ENCODE results near the gene CCNQ.

CCNQ gene

GRCh38 chrX:153568451-153569011, 30.4 kb downstream of the CCNQ start:
- no peak for DNase-seq

GRCh38 chrX:153565996-153566580, 32.9 kb downstream of the CCNQ start:
- no peak for DNase-seq

GRCh38 chrX:153564047-153564606, 34.8 kb downstream of the CCNQ start:
- no peak for DNase-seq

- DNase-seq, result no peak
These were observed 36.4 kb downstream of the CCNQ start for GRCh38 chrX:153562546-153562945.

- DNase-seq, result no peak
These were observed 37.6 kb downstream of the CCNQ start for GRCh38 chrX:153561337-153561736.

GRCh38 chrX:153560466-153560865, 38.5 kb downstream of the CCNQ start:
- no peak for DNase-seq

GRCh38 chrX:153560000-153560399, 38.9 kb downstream of the CCNQ start:
- DNase-seq, result no peak

- no peak for DNase-seq
These were observed 41.2 kb downstream of the CCNQ start for GRCh38 chrX:153557618-153558355.

GRCh38 chrX:153556767-153557166, 42.2 kb downstream of the CCNQ start:
- no peak for DNase-seq

- DNase-seq, result peak; percentile 24
These were observed 44.3 kb downstream of the CCNQ start for GRCh38 chrX:153554519-153555167.

- DNase-seq, result no peak
These were observed 47.8 kb downstream of the CCNQ start for GRCh38 chrX:153551135-153551534.

- DNase-seq, result no peak
These were observed 49.1 kb downstream of the CCNQ start for GRCh38 chrX:153549807-153550206.

GRCh38 chrX:153549231-153549630, 49.7 kb downstream of the CCNQ start:
- DNase-seq, result no peak

GRCh38 chrX:153547195-153547594, 51.7 kb downstream of the CCNQ start:
- DNase-seq, result no peak

GRCh38 chrX:153546386-153546785, 52.6 kb downstream of the CCNQ start:
- no peak for DNase-seq

GRCh38 chrX:153544727-153545126, 54.2 kb downstream of the CCNQ start:
- no peak for DNase-seq

GRCh38 chrX:153539979-153540358, 59.0 kb downstream of the CCNQ start:
- DNase-seq, result no peak

- peak; percentile 23 for DNase-seq
These were observed 59.6 kb downstream of the CCNQ start for GRCh38 chrX:153539171-153539978.

GRCh38 chrX:153538424-153538823, 60.5 kb downstream of the CCNQ start:
- DNase-seq, result no peak
